ENCODE measurements around the gene KRTAP4-9.
"Not testable (repeated sequence)": the region's sequence is repeated elsewhere in the genome, so short reads cannot be mapped to it uniquely, and the experiment has no call there.

Gene KRTAP4-9

GRCh38 chr17:41123292-41123990 lies 18.3 kb downstream of the KRTAP4-9 start:
- not testable (repeated sequence) for H3K4me3 ChIP-seq (ENCODE audit: low read length); DNase-seq (ENCODE audit: low read depth, low spot score)

- not testable (repeated sequence) for H3K4me3 ChIP-seq (ENCODE audit: low read length); DNase-seq (ENCODE audit: low read depth, low spot score)
Observed at GRCh38 chr17:41123991-41124371, 18.8 kb downstream of the KRTAP4-9 start, which contains the start of gene KRTAP4-12. TSS of gene KRTAP4-12 (minus strand) at chr17:41124182. CDS start at chr17:41124122, 60 bp downstream.

- DNase-seq (ENCODE audit: low read depth, low spot score), result no peak
- H3K4me3 ChIP-seq (ENCODE audit: low read length), result no peak overlapping the region
Observed at GRCh38 chr17:41125064-41125463, 19.9 kb downstream of the KRTAP4-9 start.

GRCh38 chr17:41126412-41126811 lies 21.2 kb downstream of the KRTAP4-9 start:
- DNase-seq (ENCODE audit: low read depth, low spot score), result no peak
- no peak overlapping the region for H3K4me3 ChIP-seq (ENCODE audit: low read length)

- no peak overlapping the region for H3K4me3 ChIP-seq (ENCODE audit: low read length)
- no peak for DNase-seq (ENCODE audit: low read depth, low spot score)
Observed at GRCh38 chr17:41127371-41127770, 22.2 kb downstream of the KRTAP4-9 start.

GRCh38 chr17:41131979-41132378 lies 26.8 kb downstream of the KRTAP4-9 start:
- no peak for DNase-seq (ENCODE audit: low read depth, low spot score)

GRCh38 chr17:41133880-41134735 lies 28.9 kb downstream of the KRTAP4-9 start:
- no peak for DNase-seq (ENCODE audit: low read depth, low spot score)
- H3K4me3 ChIP-seq (ENCODE audit: low read length), result no peak overlapping the region

More at GRCh38 chr17:41131979-41132378, 26.8 kb downstream of the KRTAP4-9 start:
- no peak overlapping the region for H3K4me3 ChIP-seq (ENCODE audit: low read length)

- DNase-seq (ENCODE audit: low read depth, low spot score); H3K4me3 ChIP-seq (ENCODE audit: low read length): not testable (repeated sequence)
Observed at GRCh38 chr17:41139865-41140264, 34.7 kb downstream of the KRTAP4-9 start.

GRCh38 chr17:41140360-41141131 lies 35.4 kb downstream of the KRTAP4-9 start, which contains the start of gene KRTAP4-6:
TSS of gene KRTAP4-6 (minus strand) at chr17:41140544. CDS start at chr17:41140487, 57 bp downstream.
- no peak for DNase-seq (ENCODE audit: low read depth, low spot score)
- no peak within 1 kb of the TSS for H3K4me3 ChIP-seq (ENCODE audit: low read length)

GRCh38 chr17:41141361-41141760 lies 36.2 kb downstream of the KRTAP4-9 start:
- no peak overlapping the region for H3K4me3 ChIP-seq (ENCODE audit: low read length)
- DNase-seq (ENCODE audit: low read depth, low spot score), result no peak

- DNase-seq (ENCODE audit: low read depth, low spot score), result no peak
- H3K4me3 ChIP-seq (ENCODE audit: low read length), result no peak overlapping the region
Observed at GRCh38 chr17:41144846-41145245, 39.7 kb downstream of the KRTAP4-9 start.

- no peak for DNase-seq (ENCODE audit: low read depth, low spot score)
- H3K4me3 ChIP-seq (ENCODE audit: low read length), result no peak overlapping the region
Observed at GRCh38 chr17:41145261-41145660, 40.1 kb downstream of the KRTAP4-9 start.

- H3K4me3 ChIP-seq (ENCODE audit: low read length), result no peak overlapping the region
- no peak for DNase-seq (ENCODE audit: low read depth, low spot score)
Observed at GRCh38 chr17:41147531-41148204, 42.5 kb downstream of the KRTAP4-9 start.

GRCh38 chr17:41148971-41149651 lies 43.9 kb downstream of the KRTAP4-9 start:
- not testable (repeated sequence) for H3K4me3 ChIP-seq (ENCODE audit: low read length); DNase-seq (ENCODE audit: low read depth, low spot score)

- no peak for DNase-seq (ENCODE audit: low read depth, low spot score)
Observed at GRCh38 chr17:41149652-41149985, 44.4 kb downstream of the KRTAP4-9 start, which contains the start of gene KRTAP4-5. TSS of gene KRTAP4-5 (minus strand) at chr17:41149825. CDS start at chr17:41149767, 58 bp downstream.

GRCh38 chr17:41150026-41150425 lies 44.8 kb downstream of the KRTAP4-9 start:
- no peak for DNase-seq (ENCODE audit: low read depth, low spot score)
- no peak overlapping the region for H3K4me3 ChIP-seq (ENCODE audit: low read length)

More at GRCh38 chr17:41149652-41149985, 44.4 kb downstream of the KRTAP4-9 start, which contains the start of gene KRTAP4-5:
- no peak within 1 kb of the TSS for H3K4me3 ChIP-seq (ENCODE audit: low read length)

GRCh38 chr17:41151525-41151924 lies 46.3 kb downstream of the KRTAP4-9 start:
- DNase-seq (ENCODE audit: low read depth, low spot score), result no peak
- no peak overlapping the region for H3K4me3 ChIP-seq (ENCODE audit: low read length)

GRCh38 chr17:41153856-41154255 lies 48.7 kb downstream of the KRTAP4-9 start:
- H3K4me3 ChIP-seq (ENCODE audit: low read length), result no peak overlapping the region
- DNase-seq (ENCODE audit: low read depth, low spot score), result no peak

All from Jurkat, Clone E6-1 (cell line).